Measurements from ENCODE around the gene C9. TPM values are rescaled to one million over a fixed set of nuclear protein-coding genes. Genes with fewer than 3 reads are reported as not detected.
A peak's percentile ranks its signal among the peaks of the same experiment; 100 is the strongest.

C9 gene
- total RNA-seq, 4 donors from 2014 or later: not detected

DNA sequence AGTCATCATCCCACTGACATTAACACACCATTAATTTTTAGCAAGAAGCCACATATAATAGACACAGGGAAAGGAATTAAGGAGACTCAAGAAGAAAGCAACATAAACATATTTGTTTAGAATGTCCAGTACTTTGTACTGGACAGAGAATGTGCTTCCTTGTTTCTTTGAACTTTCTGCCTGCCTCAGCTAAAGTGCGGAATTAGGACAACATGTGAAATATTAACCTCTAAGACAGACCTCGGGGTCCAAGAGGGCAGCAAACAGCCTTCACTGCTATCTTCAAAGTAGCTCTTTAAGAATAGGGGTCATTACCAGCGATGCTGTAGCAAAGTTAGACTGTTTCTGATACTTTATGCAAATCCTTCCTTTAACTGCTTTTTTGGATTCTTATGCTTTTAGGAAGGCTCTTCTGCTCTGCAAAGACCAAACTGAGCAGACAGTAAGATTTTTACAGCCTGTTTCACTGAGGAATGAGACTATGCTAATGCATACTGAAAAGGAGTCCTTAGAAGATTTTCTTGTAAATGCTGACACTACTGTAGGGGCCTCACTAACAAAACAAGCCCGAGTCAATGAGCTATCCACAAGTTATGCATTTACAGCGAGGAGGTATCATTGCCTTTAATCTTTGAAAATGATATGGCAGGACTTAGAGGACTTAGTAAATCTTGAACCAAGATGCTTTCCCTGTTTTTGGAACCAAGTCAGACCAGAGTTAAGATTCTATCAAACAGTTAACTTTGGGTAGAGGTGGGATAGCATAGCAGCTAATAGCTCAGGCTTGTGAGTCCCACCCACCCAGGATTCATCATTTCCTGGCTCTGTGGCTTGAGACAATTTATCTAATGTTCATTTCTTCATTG lies 36.7 kb upstream of the C9 start:
- DNase-seq: no peak
- no peak for TF ChIP-seq POLR2A (IDR thresholded peaks at IDR 0.05)
- TF ChIP-seq EP300 (IDR thresholded peaks at IDR 0.05; ENCODE audit: low read depth): no peak
- no peak for TF ChIP-seq POLR2AphosphoS5 (IDR thresholded peaks at IDR 0.05)
- TF ChIP-seq, protein P1, sequence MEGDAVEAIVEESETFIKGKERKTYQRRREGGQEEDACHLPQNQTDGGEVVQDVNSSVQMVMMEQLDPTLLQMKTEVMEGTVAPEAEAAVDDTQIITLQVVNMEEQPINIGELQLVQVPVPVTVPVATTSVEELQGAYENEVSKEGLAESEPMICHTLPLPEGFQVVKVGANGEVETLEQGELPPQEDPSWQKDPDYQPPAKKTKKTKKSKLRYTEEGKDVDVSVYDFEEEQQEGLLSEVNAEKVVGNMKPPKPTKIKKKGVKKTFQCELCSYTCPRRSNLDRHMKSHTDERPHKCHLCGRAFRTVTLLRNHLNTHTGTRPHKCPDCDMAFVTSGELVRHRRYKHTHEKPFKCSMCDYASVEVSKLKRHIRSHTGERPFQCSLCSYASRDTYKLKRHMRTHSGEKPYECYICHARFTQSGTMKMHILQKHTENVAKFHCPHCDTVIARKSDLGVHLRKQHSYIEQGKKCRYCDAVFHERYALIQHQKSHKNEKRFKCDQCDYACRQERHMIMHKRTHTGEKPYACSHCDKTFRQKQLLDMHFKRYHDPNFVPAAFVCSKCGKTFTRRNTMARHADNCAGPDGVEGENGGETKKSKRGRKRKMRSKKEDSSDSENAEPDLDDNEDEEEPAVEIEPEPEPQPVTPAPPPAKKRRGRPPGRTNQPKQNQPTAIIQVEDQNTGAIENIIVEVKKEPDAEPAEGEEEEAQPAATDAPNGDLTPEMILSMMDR (IDR thresholded peaks at IDR 0.05): no peak
- intact Hi-C loops (cut with DNase I; ENCODE audit: low total_unique reads): no loop called here
- peaks cover 4 to 40% (median 29%) of the 10 kb centered on the region in 4 donors for H3K4me1 ChIP-seq
- no peaks in the 10 kb centered on the region for H3K36me3 ChIP-seq
- in situ Hi-C loops (cut with MboI; ENCODE audit: low pct_ligation_motif_present in 1 of 4, low pct_unique_long_range_greater_than_20kb in 1 of 4, low sequenced_read_pairs in 3 of 4): no loop called here
- WGBS, 2 donors (ENCODE audit: low coverage in 1 of 2): 35 to 53% methylated on average over 3 to 5 of the region's 5 CpGs
- H3K4me3 ChIP-seq: no peak overlapping the region
- H3K9me3 ChIP-seq: no peaks in the 10 kb centered on the region
- H3K27me3 ChIP-seq: no peaks in the 10 kb centered on the region
- peak overlapping the region; percentile 66 to 75 (median 68) for H3K27ac ChIP-seq

DNA sequence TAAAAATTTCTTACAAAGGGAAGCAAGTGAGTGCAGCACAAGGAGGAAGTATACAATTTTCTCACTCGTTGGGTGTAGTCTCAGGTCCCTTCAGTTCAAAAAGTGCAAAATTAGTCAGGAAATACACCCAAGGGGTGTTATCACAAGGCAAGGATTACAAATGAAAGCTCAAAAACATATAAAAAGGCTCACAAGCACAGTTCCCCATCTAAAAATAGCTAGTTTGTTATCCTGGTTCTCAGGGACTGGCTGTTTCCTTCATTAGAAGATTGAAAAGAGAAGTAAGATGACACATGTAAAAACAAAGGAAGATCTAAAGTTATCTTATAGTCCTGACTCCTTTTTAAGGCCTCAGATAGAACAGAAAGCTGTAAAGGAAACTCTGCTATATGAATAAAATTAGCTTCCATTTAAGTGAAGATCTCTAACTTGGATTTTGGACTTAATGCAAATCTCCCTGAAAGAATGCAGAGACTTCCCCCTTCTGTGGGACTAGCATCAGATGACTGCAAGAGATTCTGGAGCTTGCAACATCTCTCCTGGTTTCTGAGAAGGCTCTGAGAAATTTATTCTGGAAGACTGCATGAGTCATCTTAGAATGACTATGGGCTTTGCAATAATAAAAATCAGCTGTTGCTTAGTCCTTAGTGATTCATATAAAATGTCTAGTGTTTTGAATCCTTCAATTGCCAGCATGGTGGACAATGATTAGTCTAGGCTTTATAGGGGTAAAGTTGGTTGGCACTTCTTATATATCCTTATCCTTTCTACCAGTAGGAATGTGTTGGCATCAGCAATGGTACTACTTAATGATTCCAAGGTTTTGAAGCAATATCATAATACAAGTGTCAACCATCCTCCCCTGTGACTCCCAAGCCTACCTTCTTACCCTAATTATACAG lies 35.1 kb upstream of the C9 start:
- DNase-seq: no peak
- no peaks in the 10 kb centered on the region for H3K9me3 ChIP-seq
- intact Hi-C loops (cut with DNase I; ENCODE audit: low total_unique reads) (no loop called here), in situ Hi-C loops (cut with MboI; ENCODE audit: low pct_ligation_motif_present in 1 of 4, low pct_unique_long_range_greater_than_20kb in 1 of 4, low sequenced_read_pairs in 3 of 4) (no loop called here)
- H3K27me3 ChIP-seq: no peaks in the 10 kb centered on the region
- no peaks in the 10 kb centered on the region for H3K36me3 ChIP-seq
- no peak overlapping the region for H3K4me3 ChIP-seq
- no peak for TF ChIP-seq POLR2A (IDR thresholded peaks at IDR 0.05)
- peak; percentile 61 to 75 (median 73) for TF ChIP-seq POLR2AphosphoS5 (IDR thresholded peaks at IDR 0.05)
- WGBS, 2 donors (ENCODE audit: low coverage in 1 of 2): 57 to 61% methylated on average over 1 of the region's 1 CpG
- peaks cover 4 to 45% (median 34%) of the 10 kb centered on the region in 4 donors for H3K4me1 ChIP-seq
- H3K27ac ChIP-seq: peak overlapping the region; percentile 66 to 75 (median 68)

DNA sequence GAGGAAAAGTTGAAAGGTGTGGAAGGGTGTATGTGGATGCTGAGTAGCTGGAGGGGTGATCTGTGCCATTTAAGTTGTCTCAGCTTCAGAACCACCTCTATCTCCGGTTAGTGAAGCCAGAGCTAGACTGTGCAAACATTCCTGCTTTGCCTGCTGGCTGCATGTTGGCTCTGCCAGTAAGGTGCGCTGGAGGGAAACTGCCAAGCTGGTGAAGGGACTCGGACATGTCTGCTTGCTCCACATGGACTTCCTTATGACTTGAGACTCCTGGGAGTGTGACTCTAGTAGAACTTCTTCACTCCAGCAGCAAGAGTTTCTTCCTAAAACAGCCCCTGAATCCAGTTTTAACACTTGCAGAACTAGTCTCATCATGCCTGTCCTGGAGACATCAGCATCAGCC lies 32.5 kb upstream of the C9 start:
- Histone ChIP-seq H3K36me3 (peaks cover 0 to 13% (median 0%) of the 10 kb centered on the region in 4 donors), H3K9me3 (no peaks in the 10 kb centered on the region), H3K27ac (peak overlapping the region in 1 of 4 donors; percentile 22), H3K4me1 (peaks cover 4 to 36% (median 31%) of the 10 kb centered on the region in 4 donors), H3K27me3 (no peaks in the 10 kb centered on the region), H3K4me3 (no peak overlapping the region)
- 75% methylated on average over 3 of the region's 3 CpGs; no CpG with 5 or more reads in 1 of the 2 donors for WGBS, 2 donors (ENCODE audit: low coverage in 1 of 2)
- intact Hi-C loops (cut with DNase I; ENCODE audit: low total_unique reads): no loop called here
- TF ChIP-seq POLR2A (IDR thresholded peaks at IDR 0.05) (no peak), EP300 (IDR thresholded peaks at IDR 0.05; ENCODE audit: low read depth) (no peak), POLR2AphosphoS5 (IDR thresholded peaks at IDR 0.05) (no peak)
- TF ChIP-seq, protein P1 (IDR thresholded peaks at IDR 0.05): no peak
- no peak for DNase-seq
- in situ Hi-C loops (cut with MboI; ENCODE audit: low pct_ligation_motif_present in 1 of 4, low pct_unique_long_range_greater_than_20kb in 1 of 4, low sequenced_read_pairs in 3 of 4): no loop called here

DNA sequence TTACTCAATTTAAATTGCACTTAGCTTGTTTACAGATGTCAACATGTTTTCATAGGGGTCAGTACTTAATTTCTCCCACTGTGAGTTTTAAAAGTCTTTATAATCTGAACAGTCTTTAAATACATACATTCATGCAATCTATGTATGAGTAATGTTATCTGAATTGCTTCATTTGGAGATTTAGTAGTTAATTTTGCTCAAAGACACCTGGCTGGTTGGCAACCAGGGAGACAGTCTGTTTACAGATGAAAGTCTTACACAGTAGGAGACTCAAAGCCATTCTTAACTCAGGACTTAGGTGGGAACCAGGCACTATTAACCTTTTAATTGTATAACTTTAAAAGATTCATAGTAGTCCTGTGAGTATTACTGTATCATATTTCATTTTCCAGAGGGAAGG lies 31.2 kb upstream of the C9 start:
- Histone ChIP-seq H3K4me1 (peaks cover 0 to 25% (median 19%) of the 10 kb centered on the region in 4 donors), H3K36me3 (peaks cover 0 to 20% (median 0%) of the 10 kb centered on the region in 4 donors), H3K9me3 (no peaks in the 10 kb centered on the region), H3K27ac (peak overlapping the region; percentile 4 to 21 (median 12)), H3K27me3 (no peaks in the 10 kb centered on the region), H3K4me3 (no peak overlapping the region)
- intact Hi-C loops (cut with DNase I; ENCODE audit: low total_unique reads) (no loop called here), in situ Hi-C loops (cut with MboI; ENCODE audit: low pct_ligation_motif_present in 1 of 4, low pct_unique_long_range_greater_than_20kb in 1 of 4, low sequenced_read_pairs in 3 of 4) (no loop called here)
- no peak for DNase-seq
- TF ChIP-seq POLR2A (IDR thresholded peaks at IDR 0.05): no peak
- no peak for TF ChIP-seq EP300 (IDR thresholded peaks at IDR 0.05; ENCODE audit: low read depth)
- TF ChIP-seq, protein P1 (IDR thresholded peaks at IDR 0.05): no peak
- TF ChIP-seq POLR2AphosphoS5 (IDR thresholded peaks at IDR 0.05): no peak

Measured in transverse colon (tissue), 4 donors.